CD4-positive, alpha-beta T cell (primary cell): ENCODE data around the gene CDK8. TPM values are rescaled to one million over a fixed set of nuclear protein-coding genes. Genes with fewer than 3 reads are reported as not detected.

Source experiments
- ATAC-seq: fragments of 200-7000 bp; cut with Tn5 transposase; one replicate; pipeline ENCODE4 v1.10.0; 2022; ENCODE audit warnings: mild to moderate bottlenecking; ENCODE audit not compliant: poor library complexity
- CTCF ChIA-PET: fragments of 350-600 bp; sonication (Branson Sonifier 250); formaldehyde crosslinking; loops from one replicate; lab custom pipeline; 2021; ENCODE audit warnings: antibody characterized with exemption, inconsistent platforms; lab: Charles Lee
- POLR2A ChIA-PET: fragments of 350-600 bp; sonication (Branson Sonifier 250); formaldehyde crosslinking; loops from one replicate; lab custom pipeline; 2021; ENCODE audit warnings: antibody characterized with exemption, inconsistent platforms; lab: Charles Lee
- DNase-seq, 14 experiments: peaks; one replicate each; pipeline ENCODE4 v3.0.0-alpha.2; 2013 to 2020; ENCODE audit warnings: mixed read lengths in 2 of 14
- H3K27ac ChIP-seq, 2 donors: one replicate each; pipeline versions ENCODE4 v1.5.1 to v1.7.0; 2013; ENCODE audit warnings: low read length in 2 of 2, low read depth in 1 of 2, mild to moderate bottlenecking in 1 of 2
- H3K27me3 ChIP-seq, 2 experiments: 1 replicate in 1 of 2; 2 replicates in 1 of 2; pipeline versions ENCODE4 v1.6.1 to v1.7.0; 2013; ENCODE audit warnings: low read length in 2 of 2, control low read depth in 1 of 2, mild to moderate bottlenecking in 1 of 2, moderate library complexity in 1 of 2; ENCODE audit not compliant: insufficient read depth in 2 of 2, control insufficient read depth in 1 of 2
- H3K36me3 ChIP-seq: one replicate; pipeline ENCODE4 v1.6.1; 2013; ENCODE audit warnings: low read length, control low read depth; ENCODE audit not compliant: insufficient read depth
- H3K4me1 ChIP-seq: one replicate; pipeline ENCODE4 v1.6.1; 2013; ENCODE audit warnings: low read length, control low read depth; ENCODE audit not compliant: insufficient read depth
- H3K4me3 ChIP-seq: one replicate; pipeline ENCODE4 v1.5.1; 2013; ENCODE audit warnings: mild to moderate bottlenecking, low read length, moderate library complexity
- H3K9me3 ChIP-seq, 2 experiments: 1 replicate in 1 of 2; 2 replicates in 1 of 2; pipeline versions ENCODE4 v1.6.1 to v1.7.0; 2013; ENCODE audit warnings: low read length in 2 of 2, mild to moderate bottlenecking in 2 of 2, control low read depth in 1 of 2, moderate library complexity in 1 of 2; ENCODE audit not compliant: control insufficient read depth in 1 of 2, insufficient read depth in 1 of 2
- H3K27ac Mint-ChIP-seq: one replicate; pipeline ENCODE4 v1.8.0; 2020; ENCODE audit warnings: mixed read lengths
- H3K27me3 Mint-ChIP-seq: one replicate; pipeline ENCODE4 v1.8.0; 2021; ENCODE audit warnings: mixed read lengths
- H3K36me3 Mint-ChIP-seq: one replicate; pipeline ENCODE4 v1.8.0; 2021; ENCODE audit warnings: low read depth, mixed read lengths
- H3K4me1 Mint-ChIP-seq: one replicate; pipeline ENCODE4 v1.8.0; 2021; ENCODE audit warnings: low read depth, mixed read lengths
- H3K4me3 Mint-ChIP-seq: one replicate; pipeline ENCODE4 v1.8.0; 2020; ENCODE audit warnings: mild to moderate bottlenecking, mixed read lengths
- H3K9me3 Mint-ChIP-seq: one replicate; pipeline ENCODE4 v1.8.0; 2020; ENCODE audit warnings: mixed read lengths
- CTCF ChIP-seq: fragments of 200-600 bp; IDR thresholded peaks from one replicate; pipeline ENCODE4 v1.8.0; 2022; ENCODE audit warnings: antibody characterized with exemption, mild to moderate bottlenecking
- intact Hi-C, 2 experiments: fragments of 100-400 bp; cut with DNase I in 1 of 2; cut with micrococcal nuclease in 1 of 2; formaldehyde crosslinking; loops; one replicate each; pipeline versions ENCODE4 v1.15.1 to v1.9.0; 2023 to 2025; cut with DNase I, micrococcal nuclease
- total RNA-seq, 174 experiments: library from RNA in 2 of 174; stranded (reverse) in 2 of 174; gene quantifications; one replicate each; pipeline ENCODE4 v1.2.3 and lab custom pipeline; 2021 to 2026

The CDK8 gene
- total RNA-seq, 2 experiments from 2014 or later, result 6.0 to 6.7 TPM

- Histone ChIP-seq H3K4me3 (no peak overlapping the region), H3K4me1 (no peaks in the 10 kb centered on the region), H3K9me3 (peaks cover 3 to 5% of the 10 kb centered on the region in 2 experiments), H3K27ac (no peak overlapping the region), H3K27me3 (peaks cover 8 to 14% of the 10 kb centered on the region in 2 experiments), H3K36me3 (no peaks in the 10 kb centered on the region)
- TF ChIP-seq CTCF, result no peak
- Mint-ChIP-seq H3K4me1 (no peaks in the 10 kb centered on the region), H3K36me3 (no peaks in the 10 kb centered on the region), H3K9me3 (peaks cover 8% of the 10 kb centered on the region), H3K27me3 (peaks cover 68% of the 10 kb centered on the region), H3K27ac (no peak overlapping the region), H3K4me3 (no peak overlapping the region)
- ATAC-seq (no peak), DNase-seq (no peak)
- intact Hi-C loops, result no loop called here
- CTCF ChIA-PET, result no interaction called here
- POLR2A ChIA-PET, result no interaction called here
These were observed 194.1 kb downstream of the CDK8 start for GRCh38 chr13:26448032-26448431.

- CTCF ChIA-PET, result no interaction called here
- DNase-seq (no peak), ATAC-seq (no peak)
- Mint-ChIP-seq H3K4me1 (no peaks in the 10 kb centered on the region), H3K27me3 (peaks cover 63% of the 10 kb centered on the region), H3K36me3 (no peaks in the 10 kb centered on the region), H3K9me3 (peaks cover 8% of the 10 kb centered on the region), H3K4me3 (no peak overlapping the region), H3K27ac (no peak overlapping the region)
- POLR2A ChIA-PET, result no interaction called here
- Histone ChIP-seq H3K4me1 (no peaks in the 10 kb centered on the region), H3K36me3 (no peaks in the 10 kb centered on the region), H3K27ac (no peak overlapping the region), H3K9me3 (peaks cover 3 to 5% of the 10 kb centered on the region in 2 experiments), H3K4me3 (no peak overlapping the region), H3K27me3 (peaks cover 8 to 14% of the 10 kb centered on the region in 2 experiments)
- no peak for TF ChIP-seq CTCF
- intact Hi-C loops, result no loop called here
These were observed 195.3 kb downstream of the CDK8 start for GRCh38 chr13:26449063-26449848.

Other genes with a start within 250 kb of the CDK8 start
- gene SHISA2, start 202.1 kb upstream of the CDK8 start, total RNA-seq, result under 1 TPM; 0.52 to 0.92 TPM
- gene RNF6, start 31.8 kb upstream of the CDK8 start, total RNA-seq, result 10 to 100 TPM; 46.5 to 49.5 TPM